ENCODE data around the gene SH3YL1. TPM values are rescaled to one million over a fixed set of nuclear protein-coding genes. Genes with fewer than 3 reads are reported as not detected.

SH3YL1 gene
- total RNA-seq, 1 experiment from 2014 or later = 28.6 TPM

DNA sequence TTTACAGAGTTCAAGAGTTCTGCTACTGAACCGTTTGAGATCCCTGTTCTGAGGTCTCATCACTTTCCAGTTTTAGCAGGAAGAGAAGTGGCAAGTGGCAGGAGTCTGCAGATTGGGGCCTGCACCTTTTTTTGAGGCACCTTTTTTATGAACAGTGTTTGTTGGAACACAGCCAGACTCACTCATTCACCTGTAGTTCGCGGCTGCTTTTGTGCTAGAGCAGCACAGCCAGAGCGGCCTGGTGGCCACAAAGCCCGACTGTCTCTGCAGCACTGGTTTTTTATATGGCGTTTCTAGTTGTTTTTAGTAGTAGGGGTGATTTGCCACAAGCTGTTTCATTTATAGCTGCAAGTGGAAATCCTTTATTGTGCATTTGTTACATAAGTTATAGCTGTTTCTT is 9.5 kb upstream of the SH3YL1 start:
- Histone ChIP-seq H3K4me1 (ENCODE audit: insufficient read depth, low read length) (no peaks in the 10 kb centered on the region; the same call in 1 of the 2 replicates), H3K4me2 (ENCODE audit: low read length) (no peak overlapping the region), H3K27ac (ENCODE audit: low read length) (no peak overlapping the region), H3K36me3 (ENCODE audit: low read depth, low read length) (peaks cover 62% of the 10 kb centered on the region), H4K20me1 (ENCODE audit: low read length) (peaks cover 54% of the 10 kb centered on the region), H3K4me3 (ENCODE audit: low read length) (no peak overlapping the region), H3K9me3 (ENCODE audit: low read length) (no peaks in the 10 kb centered on the region), H3K9me2 (replicated peaks; ENCODE audit: low read length) (no peaks in the 10 kb centered on the region), H2AFZ (ENCODE audit: low read length) (no peak overlapping the region), H3K27me3 (ENCODE audit: low read length) (no peaks in the 10 kb centered on the region), H3K79me2 (ENCODE audit: low read length) (peaks cover 80% of the 10 kb centered on the region), H3F3A (ENCODE audit: low read length, unreplicated experiment) (no peaks in the 10 kb centered on the region), H3K9ac (ENCODE audit: low read length) (no peak overlapping the region)
- POLR2A ChIA-PET (ENCODE audit: unreplicated experiment) = no interaction called here
- DNase-seq (no peak), ATAC-seq (no peak)
- TF ChIP-seq EZH2 (IDR thresholded peaks at IDR 0.05; ENCODE audit: low read length, unreplicated experiment) (no peak), CTCF (conservative IDR thresholded peaks at IDR 0.05; ENCODE audit: low read depth, low read length) (no peak), EZH2phosphoT487 (IDR thresholded peaks at IDR 0.05; ENCODE audit: borderline replicate concordance, low read length) (no peak)
- CTCF ChIA-PET = no interaction called here
- intact Hi-C loops (cut with micrococcal nuclease) = no loop called here
- no TSS peak for BruUV-seq (replicated peaks)

DNA sequence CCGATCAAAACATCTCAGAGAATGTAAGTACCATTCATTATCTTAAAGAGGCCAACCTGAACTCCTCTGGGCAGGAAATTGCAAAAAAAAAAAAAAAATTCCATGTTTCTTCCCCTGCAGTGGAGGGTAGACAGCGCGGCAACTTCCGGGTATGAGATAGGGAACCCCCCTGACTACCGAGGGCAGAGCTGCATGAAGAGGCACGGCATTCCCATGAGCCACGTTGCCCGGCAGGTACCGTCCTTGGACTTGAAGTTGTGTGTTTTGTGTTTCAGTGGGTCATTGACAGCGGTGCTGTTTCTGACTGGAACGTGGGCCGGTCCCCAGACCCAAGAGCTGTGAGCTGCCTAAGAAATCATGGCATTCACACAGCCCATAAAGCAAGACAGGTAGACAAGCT is 8.1 kb upstream of the SH3YL1 start:
- Histone ChIP-seq H3K9me3 (ENCODE audit: low read length) (no peaks in the 10 kb centered on the region), H3K27ac (ENCODE audit: low read length) (no peak overlapping the region), H3K36me3 (ENCODE audit: low read depth, low read length) (peaks cover 48% of the 10 kb centered on the region), H3K27me3 (ENCODE audit: low read length) (no peaks in the 10 kb centered on the region), H4K20me1 (ENCODE audit: low read length) (peaks cover 68% of the 10 kb centered on the region), H3K4me1 (ENCODE audit: insufficient read depth, low read length) (peaks cover 4% of the 10 kb centered on the region), H2AFZ (ENCODE audit: low read length) (no peak overlapping the region), H3K9ac (ENCODE audit: low read length) (no peak overlapping the region), H3K9me2 (replicated peaks; ENCODE audit: low read length) (no peaks in the 10 kb centered on the region), H3K4me2 (ENCODE audit: low read length) (no peak overlapping the region), H3K4me3 (ENCODE audit: low read length) (no peak overlapping the region), H3F3A (ENCODE audit: low read length, unreplicated experiment) (no peaks in the 10 kb centered on the region), H3K79me2 (ENCODE audit: low read length) (peaks cover 94% of the 10 kb centered on the region)
- no peak for DNase-seq
- ChIA-PET POLR2A (ENCODE audit: unreplicated experiment) (no interaction called here), CTCF (no interaction called here)
- intact Hi-C loops (cut with micrococcal nuclease) = no loop called here
- TF ChIP-seq CTCF (conservative IDR thresholded peaks at IDR 0.05; ENCODE audit: low read depth, low read length) (no peak), EZH2phosphoT487 (IDR thresholded peaks at IDR 0.05; ENCODE audit: borderline replicate concordance, low read length) (no peak), EZH2 (IDR thresholded peaks at IDR 0.05; ENCODE audit: low read length, unreplicated experiment) (no peak)
- no peak for ATAC-seq
- no TSS peak for BruUV-seq (replicated peaks)

GRCh38 chr2:270861-271260 is 7.0 kb upstream of the SH3YL1 start:
- BruUV-seq (replicated peaks) = no TSS peak
- intact Hi-C loops (cut with micrococcal nuclease) = no loop called here
- ATAC-seq = no peak
- Histone ChIP-seq H3K4me2 (ENCODE audit: low read length) (no peak overlapping the region), H3K4me3 (ENCODE audit: low read length) (no peak overlapping the region), H4K20me1 (ENCODE audit: low read length) (peaks cover 72% of the 10 kb centered on the region), H3F3A (ENCODE audit: low read length, unreplicated experiment) (no peaks in the 10 kb centered on the region), H3K4me1 (ENCODE audit: insufficient read depth, low read length) (peaks cover 14% of the 10 kb centered on the region), H3K9me2 (replicated peaks; ENCODE audit: low read length) (no peaks in the 10 kb centered on the region), H3K9me3 (ENCODE audit: low read length) (no peaks in the 10 kb centered on the region), H3K79me2 (ENCODE audit: low read length) (peaks cover 100% of the 10 kb centered on the region), H3K27ac (ENCODE audit: low read length) (no peak overlapping the region), H2AFZ (ENCODE audit: low read length) (no peak overlapping the region), H3K27me3 (ENCODE audit: low read length) (no peaks in the 10 kb centered on the region), H3K9ac (ENCODE audit: low read length) (no peak overlapping the region), H3K36me3 (ENCODE audit: low read depth, low read length) (peaks cover 38% of the 10 kb centered on the region)
- ChIA-PET CTCF (no interaction called here), POLR2A (ENCODE audit: unreplicated experiment) (no interaction called here)
- TF ChIP-seq CTCF (conservative IDR thresholded peaks at IDR 0.05; ENCODE audit: low read depth, low read length) (no peak), EZH2 (IDR thresholded peaks at IDR 0.05; ENCODE audit: low read length, unreplicated experiment) (no peak), EZH2phosphoT487 (IDR thresholded peaks at IDR 0.05; ENCODE audit: borderline replicate concordance, low read length) (no peak)
- DNase-seq = no peak
